AG04450 (cell line): ENCODE data around the gene RAD1. TPM values are rescaled to one million over a fixed set of nuclear protein-coding genes. Genes with fewer than 3 reads are reported as not detected.
A peak's percentile ranks its signal among the peaks of the same experiment; 100 is the strongest.

Experiments
- CTCF ChIA-PET: fragments of 300-600, 350-600 bp; formaldehyde crosslinking; extraction: SDS; loops from one replicate; lab custom pipeline; 2022; ENCODE audit warnings: antibody characterized with exemption, inconsistent platforms; lab: Charles Lee
- POLR2A ChIA-PET: fragments of 350-600 bp; formaldehyde crosslinking; extraction: SDS; loops from one replicate; lab custom pipeline; 2021; ENCODE audit warnings: antibody characterized with exemption, inconsistent platforms; lab: Yijun Ruan, JAX
- DNase-seq: peaks from one replicate; pipeline ENCODE4 v3.0.0-alpha.2; 2011; ENCODE audit warnings: low read depth, low spot score
- H3K27ac ChIP-seq: one replicate; pipeline ENCODE4 v1.5.1; 2012; ENCODE audit warnings: low read depth, low read length, control low read depth
- H3K27me3 ChIP-seq: one replicate; pipeline ENCODE4 v1.6.0; 2012; ENCODE audit warnings: low read length; ENCODE audit not compliant: control insufficient read depth, insufficient read depth
- H3K4me3 ChIP-seq: 2 replicates; pipeline ENCODE4 v1.5.1; 2011; ENCODE audit warnings: mild to moderate bottlenecking, low read depth, low read length, control low read depth
- H3K9me3 ChIP-seq: 2 replicates; pipeline ENCODE4 v1.5.1; 2012; ENCODE audit warnings: low read length; ENCODE audit not compliant: control insufficient read depth, insufficient read depth
- polyA plus RNA-seq: library from polyadenylated mRNA; depleted of rRNA; stranded (reverse); fragments of >200 nt; gene quantifications from 2 replicates; pipeline ENCODE4 v1.2.3, GENCODE V29; 2011
- TF ChIP-seq, protein P1 (sequence below): IDR thresholded peaks from 2 replicates; pipeline ENCODE4 v1.5.1; 2011; ENCODE audit warnings: low read depth, low read length, control low read depth, inconsistent platforms

Gene RAD1
- polyA plus RNA-seq, 1 experiment = 40.9 TPM

DNA sequence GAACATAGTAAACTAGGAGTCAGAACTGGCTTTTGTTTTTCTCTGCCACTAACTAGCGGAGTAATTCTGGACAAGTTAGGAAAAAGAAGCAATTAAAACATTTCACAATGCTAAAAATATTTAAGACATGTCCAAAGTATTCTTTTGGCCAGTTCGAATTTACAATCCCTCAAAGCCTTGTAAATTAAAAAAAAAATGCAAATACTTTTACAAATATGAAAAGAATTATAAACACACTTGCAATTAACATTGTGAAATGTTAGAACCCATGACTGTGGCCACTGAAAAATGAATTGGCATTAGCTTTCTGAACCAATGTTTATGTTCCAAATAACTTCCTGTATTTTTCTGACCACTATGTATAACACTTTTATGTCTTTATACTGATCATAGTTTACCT lies 2.2 kb downstream of the RAD1 start:
- H3K27ac ChIP-seq = no peak overlapping the region
- peak; percentile 55 for DNase-seq
- peaks cover 2% of the 10 kb centered on the region; the same call in 1 of the 2 replicates for H3K9me3 ChIP-seq
- no peak overlapping the region for H3K4me3 ChIP-seq
- ChIA-PET POLR2A (interaction anchor here (0.8 kb wide), 1 partner anchor 10 kb away, joined by 6 read pairs; no protein-coding TSS in a partner anchor), CTCF (interaction anchor here (4.0 kb wide), 1 partner anchor 15 kb away, joined by 18 read pairs; no protein-coding TSS in a partner anchor)
- TF ChIP-seq, protein P1, sequence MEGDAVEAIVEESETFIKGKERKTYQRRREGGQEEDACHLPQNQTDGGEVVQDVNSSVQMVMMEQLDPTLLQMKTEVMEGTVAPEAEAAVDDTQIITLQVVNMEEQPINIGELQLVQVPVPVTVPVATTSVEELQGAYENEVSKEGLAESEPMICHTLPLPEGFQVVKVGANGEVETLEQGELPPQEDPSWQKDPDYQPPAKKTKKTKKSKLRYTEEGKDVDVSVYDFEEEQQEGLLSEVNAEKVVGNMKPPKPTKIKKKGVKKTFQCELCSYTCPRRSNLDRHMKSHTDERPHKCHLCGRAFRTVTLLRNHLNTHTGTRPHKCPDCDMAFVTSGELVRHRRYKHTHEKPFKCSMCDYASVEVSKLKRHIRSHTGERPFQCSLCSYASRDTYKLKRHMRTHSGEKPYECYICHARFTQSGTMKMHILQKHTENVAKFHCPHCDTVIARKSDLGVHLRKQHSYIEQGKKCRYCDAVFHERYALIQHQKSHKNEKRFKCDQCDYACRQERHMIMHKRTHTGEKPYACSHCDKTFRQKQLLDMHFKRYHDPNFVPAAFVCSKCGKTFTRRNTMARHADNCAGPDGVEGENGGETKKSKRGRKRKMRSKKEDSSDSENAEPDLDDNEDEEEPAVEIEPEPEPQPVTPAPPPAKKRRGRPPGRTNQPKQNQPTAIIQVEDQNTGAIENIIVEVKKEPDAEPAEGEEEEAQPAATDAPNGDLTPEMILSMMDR = no peak
- no peaks in the 10 kb centered on the region for H3K27me3 ChIP-seq

- POLR2A ChIA-PET = no interaction called here
Measured at GRCh38 chr5:34905564-34905963, 9.7 kb downstream of the RAD1 start.

GRCh38 chr5:34903260-34903659 lies 12.0 kb downstream of the RAD1 start:
- DNase-seq = no peak
- Histone ChIP-seq H3K4me3 (no peak overlapping the region), H3K9me3 (no peaks in the 10 kb centered on the region), H3K27ac (no peak overlapping the region), H3K27me3 (no peaks in the 10 kb centered on the region)
- CTCF ChIA-PET = interaction anchor here (3.1 kb wide), 2 partner anchors 417 to 429 kb away, joined by 14 to 27 read pairs; no protein-coding TSS in a partner anchor
- TF ChIP-seq, protein P1 = no peak
- POLR2A ChIA-PET = interaction anchor here (0.6 kb wide), 1 partner anchor 65 kb away, joined by 3 read pairs; no protein-coding TSS in a partner anchor

More at GRCh38 chr5:34905564-34905963, 9.7 kb downstream of the RAD1 start:
- Histone ChIP-seq H3K27ac (no peak overlapping the region), H3K9me3 (no peaks in the 10 kb centered on the region), H3K4me3 (no peak overlapping the region), H3K27me3 (no peaks in the 10 kb centered on the region)
- no peak for DNase-seq
- TF ChIP-seq, protein P1 = peak; percentile 53
- CTCF ChIA-PET = interaction anchor here (0.8 to 2.1 kb wide), 11 partner anchors 10 to 457 kb away, joined by 3 to 17 read pairs (median 5); partner anchors contain the start of genes BRIX1 and RAD1

GRCh38 chr5:34900652-34901051 lies 14.7 kb downstream of the RAD1 start:
- ChIA-PET CTCF (interaction anchor here (0.7 to 5.8 kb wide), 5 partner anchors 352 to 425 kb away, joined by 3 to 152 read pairs (median 4); no protein-coding TSS in a partner anchor), POLR2A (no interaction called here)
- no peaks in the 10 kb centered on the region for H3K27me3 ChIP-seq
- H3K4me3 ChIP-seq = no peak overlapping the region
- no peak overlapping the region for H3K27ac ChIP-seq
- DNase-seq = no peak
- no peaks in the 10 kb centered on the region for H3K9me3 ChIP-seq
- TF ChIP-seq, protein P1 = no peak

DNA sequence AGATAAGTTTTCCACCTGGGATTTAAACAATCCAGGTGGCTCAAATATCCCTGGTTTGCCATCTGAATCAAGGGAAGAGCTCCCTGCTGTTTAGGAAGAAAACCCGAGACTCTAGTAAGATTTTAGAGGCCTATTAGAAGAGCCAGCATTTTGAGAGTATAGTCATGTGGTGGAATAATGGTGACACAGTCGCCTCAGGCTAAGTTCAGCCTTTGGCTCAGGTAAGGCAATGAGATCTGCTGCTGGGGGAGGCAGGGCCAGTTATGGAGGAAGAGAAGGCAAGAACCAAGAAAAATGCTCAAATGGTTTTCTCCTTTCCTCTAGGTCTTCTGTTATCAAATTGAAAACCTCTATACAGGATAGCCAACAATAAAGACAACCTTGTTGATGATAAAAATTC lies 16.2 kb downstream of the RAD1 start:
- H3K4me3 ChIP-seq = no peak overlapping the region
- TF ChIP-seq, protein P1 = no peak
- H3K9me3 ChIP-seq = no peaks in the 10 kb centered on the region
- POLR2A ChIA-PET = no interaction called here
- H3K27me3 ChIP-seq = no peaks in the 10 kb centered on the region
- H3K27ac ChIP-seq = no peak overlapping the region
- CTCF ChIA-PET = interaction anchor here (0.6 to 5.8 kb wide), 29 partner anchors 9 to 423 kb away, joined by 3 to 152 read pairs (median 5); partner anchors contain the start of genes BRIX1 and RAD1
- DNase-seq = no peak
